Activated CD4-positive, alpha-beta T cell treated with anti-CD3 and anti-CD28 coated beads, Interleukin-2, amount 10 ng/mL, durations not matched to agents 24 days and 14 days (primary cell): ENCODE data around the gene PXK. TPM values are rescaled to one million over a fixed set of nuclear protein-coding genes. Genes with fewer than 3 reads are reported as not detected.

Source experiments
- DNase-seq: peaks from one replicate; pipeline ENCODE4 v3.0.0; 2022
- H3K27ac Mint-ChIP-seq: one replicate; pipeline ENCODE4 v1.8.0; 2022; ENCODE audit warnings: mild to moderate bottlenecking, mixed read lengths
- H3K27me3 Mint-ChIP-seq: one replicate; pipeline ENCODE4 v1.8.0; 2022; ENCODE audit warnings: mixed read lengths
- H3K36me3 Mint-ChIP-seq: one replicate; pipeline ENCODE4 v1.8.0; 2022; ENCODE audit warnings: low read depth, mild to moderate bottlenecking, mixed read lengths
- H3K4me1 Mint-ChIP-seq: one replicate; pipeline ENCODE4 v1.8.0; 2021; ENCODE audit warnings: mixed read lengths
- H3K4me3 Mint-ChIP-seq: one replicate; pipeline ENCODE4 v1.8.0; 2022; ENCODE audit warnings: mild to moderate bottlenecking, moderate library complexity, mixed read lengths
- H3K9me3 Mint-ChIP-seq: one replicate; pipeline ENCODE4 v1.8.0; 2021; ENCODE audit warnings: mixed read lengths
- intact Hi-C: fragments of 100-400 bp; cut with micrococcal nuclease; formaldehyde crosslinking; loops from one replicate; pipeline ENCODE4 v1.15.1; 2023
- total RNA-seq: library from RNA; stranded (reverse); gene quantifications from 2 replicates; pipeline ENCODE4 v1.2.3, GENCODE V29; 2022

PXK gene
- total RNA-seq, 1 donor from 2014 or later = 45.7 TPM

- no peaks in the 10 kb centered on the region for H3K9me3 Mint-ChIP-seq
- no peaks in the 10 kb centered on the region for H3K27me3 Mint-ChIP-seq
- intact Hi-C loops = no loop called here
- peaks cover 48% of the 10 kb centered on the region for H3K4me1 Mint-ChIP-seq
- peaks cover 43% of the 10 kb centered on the region for H3K36me3 Mint-ChIP-seq
- H3K4me3 Mint-ChIP-seq = no peak overlapping the region
- DNase-seq = no peak
- no peak overlapping the region for H3K27ac Mint-ChIP-seq
Observed at GRCh38 chr3:58345457-58345856, 12.8 kb downstream of the PXK start.

- H3K4me1 Mint-ChIP-seq = peaks cover 51% of the 10 kb centered on the region
- peaks cover 35% of the 10 kb centered on the region for H3K36me3 Mint-ChIP-seq
- H3K27ac Mint-ChIP-seq = peak overlapping the region; percentile 68
- H3K9me3 Mint-ChIP-seq = no peaks in the 10 kb centered on the region
- DNase-seq = no peak
- peak overlapping the region; percentile 8 for H3K4me3 Mint-ChIP-seq
- intact Hi-C loops = loop anchor here (1.0 kb wide), 1 partner anchor 11 kb away; no protein-coding TSS in a partner anchor
- no peaks in the 10 kb centered on the region for H3K27me3 Mint-ChIP-seq
Observed at GRCh38 chr3:58346368-58346767, 13.7 kb downstream of the PXK start.

GRCh38 chr3:58347984-58348383 is 15.3 kb downstream of the PXK start:
- intact Hi-C loops = no loop called here

GRCh38 chr3:58349792-58350626 is 17.3 kb downstream of the PXK start:
- H3K4me3 Mint-ChIP-seq = peak overlapping the region; percentile 58
- intact Hi-C loops = no loop called here
- DNase-seq = peak; percentile 73
- no peaks in the 10 kb centered on the region for H3K9me3 Mint-ChIP-seq
- H3K36me3 Mint-ChIP-seq = peaks cover 26% of the 10 kb centered on the region
- H3K27ac Mint-ChIP-seq = peak overlapping the region; percentile 82
- no peaks in the 10 kb centered on the region for H3K27me3 Mint-ChIP-seq
- peaks cover 74% of the 10 kb centered on the region for H3K4me1 Mint-ChIP-seq

More at GRCh38 chr3:58347984-58348383, 15.3 kb downstream of the PXK start:
- peaks cover 31% of the 10 kb centered on the region for H3K36me3 Mint-ChIP-seq
- no peak for DNase-seq
- H3K27ac Mint-ChIP-seq = peak overlapping the region; percentile 11
- peaks cover 65% of the 10 kb centered on the region for H3K4me1 Mint-ChIP-seq
- no peaks in the 10 kb centered on the region for H3K27me3 Mint-ChIP-seq
- H3K9me3 Mint-ChIP-seq = no peaks in the 10 kb centered on the region
- H3K4me3 Mint-ChIP-seq = no peak overlapping the region

- Mint-ChIP-seq H3K4me3 (peak overlapping the region; percentile 58), H3K27me3 (no peaks in the 10 kb centered on the region), H3K27ac (peak overlapping the region; percentile 82), H3K9me3 (no peaks in the 10 kb centered on the region), H3K36me3 (peaks cover 25% of the 10 kb centered on the region), H3K4me1 (peaks cover 79% of the 10 kb centered on the region)
- DNase-seq = no peak
- intact Hi-C loops = no loop called here
Observed at GRCh38 chr3:58350627-58351013, 17.9 kb downstream of the PXK start.

GRCh38 chr3:58351920-58352319 is 19.2 kb downstream of the PXK start:
- peak overlapping the region; percentile 77 for H3K27ac Mint-ChIP-seq
- H3K4me3 Mint-ChIP-seq = peak overlapping the region; percentile 39
- intact Hi-C loops = loop anchor here (1.0 kb wide), 1 partner anchor 44 kb away; no protein-coding TSS in a partner anchor
- H3K4me1 Mint-ChIP-seq = peaks cover 82% of the 10 kb centered on the region
- H3K27me3 Mint-ChIP-seq = no peaks in the 10 kb centered on the region
- peak; percentile 63 for DNase-seq
- no peaks in the 10 kb centered on the region for H3K9me3 Mint-ChIP-seq
- peaks cover 21% of the 10 kb centered on the region for H3K36me3 Mint-ChIP-seq

- Mint-ChIP-seq H3K27me3 (no peaks in the 10 kb centered on the region), H3K4me1 (peaks cover 84% of the 10 kb centered on the region), H3K36me3 (peaks cover 21% of the 10 kb centered on the region), H3K4me3 (peak overlapping the region; percentile 5), H3K27ac (peak overlapping the region; percentile 77), H3K9me3 (no peaks in the 10 kb centered on the region)
- intact Hi-C loops = loop anchor here (1.0 kb wide), 1 partner anchor 44 kb away; no protein-coding TSS in a partner anchor
- no peak for DNase-seq
Observed at GRCh38 chr3:58352626-58353025, 19.9 kb downstream of the PXK start.

- intact Hi-C loops = loop anchor here (1.0 kb wide), 1 partner anchor 19 kb away; no protein-coding TSS in a partner anchor
- H3K36me3 Mint-ChIP-seq = peaks cover 13% of the 10 kb centered on the region
- H3K27me3 Mint-ChIP-seq = no peaks in the 10 kb centered on the region
- H3K4me3 Mint-ChIP-seq = peak overlapping the region; percentile 82
- peaks cover 83% of the 10 kb centered on the region for H3K4me1 Mint-ChIP-seq
- DNase-seq = peak; percentile 87
- peak overlapping the region; percentile 92 for H3K27ac Mint-ChIP-seq
- no peaks in the 10 kb centered on the region for H3K9me3 Mint-ChIP-seq
Observed at GRCh38 chr3:58353722-58354553, 21.2 kb downstream of the PXK start.

GRCh38 chr3:58355179-58355578 is 22.5 kb downstream of the PXK start:
- peaks cover 7% of the 10 kb centered on the region for H3K36me3 Mint-ChIP-seq
- H3K27me3 Mint-ChIP-seq = no peaks in the 10 kb centered on the region
- peak overlapping the region; percentile 65 for H3K27ac Mint-ChIP-seq
- intact Hi-C loops = no loop called here
- DNase-seq = no peak
- H3K4me1 Mint-ChIP-seq = peaks cover 73% of the 10 kb centered on the region
- no peak overlapping the region for H3K4me3 Mint-ChIP-seq
- H3K9me3 Mint-ChIP-seq = no peaks in the 10 kb centered on the region

- peaks cover 65% of the 10 kb centered on the region for H3K4me1 Mint-ChIP-seq
- H3K9me3 Mint-ChIP-seq = no peaks in the 10 kb centered on the region
- H3K27ac Mint-ChIP-seq = peak overlapping the region; percentile 48
- no peak overlapping the region for H3K4me3 Mint-ChIP-seq
- H3K36me3 Mint-ChIP-seq = peaks cover 7% of the 10 kb centered on the region
- intact Hi-C loops = no loop called here
- no peaks in the 10 kb centered on the region for H3K27me3 Mint-ChIP-seq
- no peak for DNase-seq
Observed at GRCh38 chr3:58356054-58356453, 23.4 kb downstream of the PXK start.

GRCh38 chr3:58357402-58357801 is 24.7 kb downstream of the PXK start:
- Mint-ChIP-seq H3K36me3 (peaks cover 9% of the 10 kb centered on the region), H3K27ac (peak overlapping the region; percentile 91), H3K4me3 (peak overlapping the region; percentile 41), H3K4me1 (peaks cover 55% of the 10 kb centered on the region), H3K9me3 (no peaks in the 10 kb centered on the region), H3K27me3 (no peaks in the 10 kb centered on the region)
- DNase-seq = no peak
- intact Hi-C loops = no loop called here

GRCh38 chr3:58358092-58358491 is 25.4 kb downstream of the PXK start:
- H3K27me3 Mint-ChIP-seq = no peaks in the 10 kb centered on the region
- H3K4me1 Mint-ChIP-seq = peaks cover 50% of the 10 kb centered on the region
- peak overlapping the region; percentile 91 for H3K27ac Mint-ChIP-seq
- no peak for DNase-seq
- intact Hi-C loops = loop anchor here (1.0 kb wide), 1 partner anchor 34 kb away; no protein-coding TSS in a partner anchor
- H3K9me3 Mint-ChIP-seq = no peaks in the 10 kb centered on the region
- H3K36me3 Mint-ChIP-seq = peaks cover 6% of the 10 kb centered on the region
- no peak overlapping the region for H3K4me3 Mint-ChIP-seq

- no peaks in the 10 kb centered on the region for H3K9me3 Mint-ChIP-seq
- DNase-seq = no peak
- H3K4me1 Mint-ChIP-seq = peaks cover 44% of the 10 kb centered on the region
- H3K4me3 Mint-ChIP-seq = no peak overlapping the region
- intact Hi-C loops = loop anchor here (1.0 kb wide), 1 partner anchor 35 kb away; no protein-coding TSS in a partner anchor
- H3K36me3 Mint-ChIP-seq = peaks cover 10% of the 10 kb centered on the region
- H3K27me3 Mint-ChIP-seq = no peaks in the 10 kb centered on the region
- no peak overlapping the region for H3K27ac Mint-ChIP-seq
Observed at GRCh38 chr3:58358808-58359207, 26.1 kb downstream of the PXK start.

- intact Hi-C loops = no loop called here
- no peak for DNase-seq
- H3K4me1 Mint-ChIP-seq = peaks cover 38% of the 10 kb centered on the region
- no peaks in the 10 kb centered on the region for H3K9me3 Mint-ChIP-seq
- peaks cover 8% of the 10 kb centered on the region for H3K36me3 Mint-ChIP-seq
- H3K4me3 Mint-ChIP-seq = no peak overlapping the region
- no peaks in the 10 kb centered on the region for H3K27me3 Mint-ChIP-seq
- no peak overlapping the region for H3K27ac Mint-ChIP-seq
Observed at GRCh38 chr3:58359621-58360020, 26.9 kb downstream of the PXK start.
